ENCODE data around the gene TCFL5. TPM values are rescaled to one million over a fixed set of nuclear protein-coding genes. Genes with fewer than 3 reads are reported as not detected.

Gene TCFL5
- total RNA-seq, 1 experiment from 2014 or later, result 23.8 TPM

DNA sequence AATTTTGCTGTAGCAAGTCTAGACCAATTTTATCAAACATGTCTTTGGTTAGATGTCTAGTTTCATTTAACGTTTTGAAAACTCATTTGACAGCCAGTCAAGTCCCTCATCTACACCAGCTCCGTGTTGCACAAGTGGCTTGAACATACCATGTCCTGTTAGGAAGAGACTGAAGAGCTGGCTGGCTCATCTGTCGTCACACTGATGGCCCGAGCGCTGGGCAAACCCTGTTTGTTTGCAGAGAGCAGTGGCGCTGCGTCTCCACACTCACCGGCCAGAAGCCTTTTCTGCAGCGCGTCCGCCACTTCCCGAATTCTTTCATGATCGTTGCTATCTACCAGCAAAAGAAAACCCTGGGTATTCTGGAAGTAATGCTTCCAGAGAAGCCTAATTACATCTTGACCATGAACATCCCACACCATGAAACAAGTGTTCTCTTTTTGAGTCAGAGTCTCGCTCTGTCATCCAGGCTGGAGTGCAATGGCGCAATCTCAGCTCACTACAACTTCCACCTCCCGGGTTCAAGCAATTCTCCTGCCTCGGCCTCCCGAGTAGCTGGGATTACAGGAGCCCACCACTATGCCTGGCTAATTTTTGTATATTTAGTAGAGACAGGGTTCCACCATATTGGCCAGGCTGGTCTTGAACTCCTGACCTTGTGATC is 10.7 kb upstream of the TCFL5 start:
- ATAC-seq (no peak), DNase-seq (ENCODE audit: low read depth, low spot score) (no peak)
- H3K36me3 ChIP-seq (ENCODE audit: control insufficient read depth, insufficient read depth, low read length), result no peaks in the 10 kb centered on the region
- BruUV-seq (replicated peaks), result no TSS peak
- in situ Hi-C loops (cut with HindIII; ENCODE audit: low pct_unique_long_range_greater_than_20kb, low sequenced_read_pairs), result no loop called here
- no peak overlapping the region for H3K4me3 ChIP-seq (ENCODE audit: low read depth in 2 of 2, low read length in 2 of 2)
- CTCF ChIA-PET, result no interaction called here
- H3K27ac ChIP-seq (ENCODE audit: low read length), result no peak overlapping the region
- POLR2A ChIA-PET, result no interaction called here
- TF ChIP-seq TCF7L2 (IDR thresholded peaks at IDR 0.05; ENCODE audit: low read depth, low read length) (no peak), REST (IDR thresholded peaks at IDR 0.05; ENCODE audit: insufficient read depth in 1 of 2, low read depth in 2 of 2, low read length in 1 of 2) (no peak), SIN3A (IDR thresholded peaks at IDR 0.05; ENCODE audit: borderline replicate concordance, insufficient read depth, low read depth, low read length) (no peak), POLR2AphosphoS5 (IDR thresholded peaks at IDR 0.05; ENCODE audit: low read depth, low read length) (no peak)
- TF ChIP-seq, protein P1, sequence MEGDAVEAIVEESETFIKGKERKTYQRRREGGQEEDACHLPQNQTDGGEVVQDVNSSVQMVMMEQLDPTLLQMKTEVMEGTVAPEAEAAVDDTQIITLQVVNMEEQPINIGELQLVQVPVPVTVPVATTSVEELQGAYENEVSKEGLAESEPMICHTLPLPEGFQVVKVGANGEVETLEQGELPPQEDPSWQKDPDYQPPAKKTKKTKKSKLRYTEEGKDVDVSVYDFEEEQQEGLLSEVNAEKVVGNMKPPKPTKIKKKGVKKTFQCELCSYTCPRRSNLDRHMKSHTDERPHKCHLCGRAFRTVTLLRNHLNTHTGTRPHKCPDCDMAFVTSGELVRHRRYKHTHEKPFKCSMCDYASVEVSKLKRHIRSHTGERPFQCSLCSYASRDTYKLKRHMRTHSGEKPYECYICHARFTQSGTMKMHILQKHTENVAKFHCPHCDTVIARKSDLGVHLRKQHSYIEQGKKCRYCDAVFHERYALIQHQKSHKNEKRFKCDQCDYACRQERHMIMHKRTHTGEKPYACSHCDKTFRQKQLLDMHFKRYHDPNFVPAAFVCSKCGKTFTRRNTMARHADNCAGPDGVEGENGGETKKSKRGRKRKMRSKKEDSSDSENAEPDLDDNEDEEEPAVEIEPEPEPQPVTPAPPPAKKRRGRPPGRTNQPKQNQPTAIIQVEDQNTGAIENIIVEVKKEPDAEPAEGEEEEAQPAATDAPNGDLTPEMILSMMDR (IDR thresholded peaks at IDR 0.05), result no peak
- peaks cover 30% of the 10 kb centered on the region for H3K4me1 ChIP-seq (ENCODE audit: control insufficient read depth, insufficient read depth, low read length)
- intact Hi-C loops (cut with micrococcal nuclease; ENCODE audit: unreplicated experiment), result no loop called here
- no peaks in the 10 kb centered on the region for H3K27me3 ChIP-seq (ENCODE audit: control insufficient read depth, insufficient read depth, low read length)
- H3K9me3 ChIP-seq (ENCODE audit: control insufficient read depth, insufficient read depth, low read depth, low read length), result no peaks in the 10 kb centered on the region

- H3K4me3 ChIP-seq (ENCODE audit: low read depth in 2 of 2, low read length in 2 of 2), result no peak overlapping the region
- intact Hi-C loops (cut with micrococcal nuclease; ENCODE audit: unreplicated experiment), result no loop called here
- no peaks in the 10 kb centered on the region for H3K9me3 ChIP-seq (ENCODE audit: control insufficient read depth, insufficient read depth, low read depth, low read length)
- peaks cover 10% of the 10 kb centered on the region for H3K4me1 ChIP-seq (ENCODE audit: control insufficient read depth, insufficient read depth, low read length)
- TF ChIP-seq, protein P1 (IDR thresholded peaks at IDR 0.05), result no peak
- TF ChIP-seq POLR2AphosphoS5 (IDR thresholded peaks at IDR 0.05; ENCODE audit: low read depth, low read length) (no peak), SIN3A (IDR thresholded peaks at IDR 0.05; ENCODE audit: borderline replicate concordance, insufficient read depth, low read depth, low read length) (no peak), TCF7L2 (IDR thresholded peaks at IDR 0.05; ENCODE audit: low read depth, low read length) (no peak), REST (IDR thresholded peaks at IDR 0.05; ENCODE audit: insufficient read depth in 1 of 2, low read depth in 2 of 2, low read length in 1 of 2) (no peak)
- DNase-seq (ENCODE audit: low read depth, low spot score), result no peak
- ChIA-PET POLR2A (no interaction called here), CTCF (no interaction called here)
- no peak overlapping the region for H3K27ac ChIP-seq (ENCODE audit: low read length)
- ATAC-seq, result no peak
- no peaks in the 10 kb centered on the region for H3K27me3 ChIP-seq (ENCODE audit: control insufficient read depth, insufficient read depth, low read length)
- no TSS peak for BruUV-seq (replicated peaks)
- in situ Hi-C loops (cut with HindIII; ENCODE audit: low pct_unique_long_range_greater_than_20kb, low sequenced_read_pairs), result no loop called here
- no peaks in the 10 kb centered on the region for H3K36me3 ChIP-seq (ENCODE audit: control insufficient read depth, insufficient read depth, low read length)
Observed at GRCh38 chr20:62864207-62864606, 2.6 kb upstream of the TCFL5 start.
